HG03095 (cell line): Measurements from ENCODE around the gene SMYD3.

Experiments
- ATAC-seq: cut with Tn5 transposase; IDR thresholded peaks from one replicate; pipeline ENCODE4 v1.9.1; 2021; ENCODE audit warnings: moderate library complexity; ENCODE audit not compliant: unreplicated experiment

Gene SMYD3

GRCh38 chr1:245937316-245938045, 569.6 kb downstream of the SMYD3 start:
- no peak for ATAC-seq

GRCh38 chr1:245934409-245934808, 572.7 kb downstream of the SMYD3 start:
- ATAC-seq = no peak

GRCh38 chr1:245933431-245934045, 573.5 kb downstream of the SMYD3 start:
- no peak for ATAC-seq

GRCh38 chr1:245932302-245932972, 574.6 kb downstream of the SMYD3 start:
- ATAC-seq = no peak

GRCh38 chr1:245931450-245931849, 575.6 kb downstream of the SMYD3 start:
- ATAC-seq = no peak

- ATAC-seq = no peak
Measured at GRCh38 chr1:245929224-245929623, 577.9 kb downstream of the SMYD3 start.

GRCh38 chr1:245926888-245927287, 580.2 kb downstream of the SMYD3 start:
- no peak for ATAC-seq

- ATAC-seq = no peak
Measured at GRCh38 chr1:245923215-245923614, 583.9 kb downstream of the SMYD3 start.

- no peak for ATAC-seq
Measured at GRCh38 chr1:245921417-245921816, 585.7 kb downstream of the SMYD3 start.

GRCh38 chr1:245917403-245917802, 589.7 kb downstream of the SMYD3 start:
- ATAC-seq = no peak

GRCh38 chr1:245915841-245916240, 591.2 kb downstream of the SMYD3 start:
- ATAC-seq = no peak

GRCh38 chr1:245915406-245915805, 591.7 kb downstream of the SMYD3 start:
- no peak for ATAC-seq

GRCh38 chr1:245908543-245908942, 598.5 kb downstream of the SMYD3 start:
- no peak for ATAC-seq

- ATAC-seq = no peak
Measured at GRCh38 chr1:245906207-245906606, 600.9 kb downstream of the SMYD3 start.

- ATAC-seq = no peak
Measured at GRCh38 chr1:245903851-245904250, 603.2 kb downstream of the SMYD3 start.

- no peak for ATAC-seq
Measured at GRCh38 chr1:245901565-245901964, 605.5 kb downstream of the SMYD3 start.

GRCh38 chr1:245901037-245901436, 606.0 kb downstream of the SMYD3 start:
- ATAC-seq = no peak

GRCh38 chr1:245898581-245898980, 608.5 kb downstream of the SMYD3 start:
- no peak for ATAC-seq

- no peak for ATAC-seq
Measured at GRCh38 chr1:245896258-245896657, 610.8 kb downstream of the SMYD3 start.

- no peak for ATAC-seq
Measured at GRCh38 chr1:245895455-245895959, 611.6 kb downstream of the SMYD3 start.

- ATAC-seq = no peak
Measured at GRCh38 chr1:245894843-245895242, 612.2 kb downstream of the SMYD3 start.

GRCh38 chr1:245893025-245893424, 614.1 kb downstream of the SMYD3 start:
- no peak for ATAC-seq
